WTC11 (cell line): ENCODE results near the gene EEFSEC. TPM values are rescaled to one million over a fixed set of nuclear protein-coding genes. Genes with fewer than 3 reads are reported as not detected.

ENCODE experiments used
- ATAC-seq: fragments of 200-7000 bp; cut with Tn5 transposase; 2 replicates; pipeline ENCODE4 v1.10.0; 2021; ENCODE audit warnings: mild to moderate bottlenecking, moderate library complexity
- CTCF ChIA-PET: fragments of 300-600 bp; sonication (Branson Sonifier 250); formaldehyde crosslinking; loops from one replicate; lab custom pipeline; 2021; ENCODE audit warnings: antibody characterized with exemption; lab: Charles Lee
- POLR2A ChIA-PET: fragments of 350-600 bp; sonication (Branson Sonifier 250); formaldehyde crosslinking; loops from one replicate; lab custom pipeline; 2021; ENCODE audit warnings: antibody characterized with exemption; lab: Charles Lee
- DNase-seq: peaks from one replicate; pipeline ENCODE4 v3.0.0; 2021; ENCODE audit warnings: low spot score
- H3K27ac Mint-ChIP-seq: 2 replicates; pipeline ENCODE4 v1.8.0; 2021; ENCODE audit warnings: mixed read lengths
- H3K27me3 Mint-ChIP-seq: 2 replicates; pipeline ENCODE4 v1.8.0; 2021; ENCODE audit warnings: low read depth, mild to moderate bottlenecking, moderate library complexity, mixed read lengths
- H3K36me3 Mint-ChIP-seq: 2 replicates; pipeline ENCODE4 v1.8.0; 2021; ENCODE audit warnings: mixed read lengths
- H3K4me1 Mint-ChIP-seq: 2 replicates; pipeline ENCODE4 v1.8.0; 2022; ENCODE audit warnings: mixed read lengths
- H3K4me3 Mint-ChIP-seq: 2 replicates; pipeline ENCODE4 v1.8.0; 2021; ENCODE audit warnings: mild to moderate bottlenecking, moderate library complexity, mixed read lengths
- H3K9me3 Mint-ChIP-seq: 2 replicates; pipeline ENCODE4 v1.8.0; 2021; ENCODE audit warnings: mixed read lengths
- ARID4B ChIP-seq: sonication (generic); formaldehyde crosslinking; IDR thresholded peaks from 2 replicates; pipeline ENCODE4 v1.8.0; 2023; ENCODE audit warnings: missing genetic modification reagents, mild to moderate bottlenecking, borderline replicate concordance
- ATF1 ChIP-seq: sonication (generic); formaldehyde crosslinking; IDR thresholded peaks from 2 replicates; pipeline ENCODE4 v1.8.1; 2023; ENCODE audit warnings: mild to moderate bottlenecking, moderate library complexity, missing genetic modification reagents
- CBFB ChIP-seq: sonication (generic); formaldehyde crosslinking; IDR thresholded peaks from 2 replicates; pipeline ENCODE4 v1.8.1; 2022; ENCODE audit warnings: mild to moderate bottlenecking, low read depth, missing genetic modification reagents
- CDX4 ChIP-seq: fragments of 250-450 bp; sonication (Bioruptor Pico); IDR thresholded peaks from 2 replicates; pipeline ENCODE4 v1.9.0; 2021; ENCODE audit warnings: moderate library complexity, mild to moderate bottlenecking, inconsistent platforms, borderline replicate concordance
- ESRRA ChIP-seq: sonication (generic); formaldehyde crosslinking; IDR thresholded peaks from 2 replicates; pipeline ENCODE4 v1.8.1; 2022; ENCODE audit warnings: mild to moderate bottlenecking, missing genetic modification reagents, borderline replicate concordance
- FOXK1 ChIP-seq: sonication (generic); formaldehyde crosslinking; IDR thresholded peaks from 2 replicates; pipeline ENCODE4 v1.8.0; 2022; ENCODE audit warnings: mild to moderate bottlenecking, moderate library complexity, missing genetic modification reagents
- GRHL2 ChIP-seq: fragments of 250-450 bp; sonication (Bioruptor Pico); IDR thresholded peaks from 2 replicates; pipeline ENCODE4 v1.8.0; 2022; ENCODE audit warnings: mild to moderate bottlenecking, moderate library complexity; ENCODE audit not compliant: insufficient replicate concordance, severe bottlenecking
- MXD4 ChIP-seq: fragments of 250-450 bp; sonication (Bioruptor Pico); IDR thresholded peaks from 2 replicates; pipeline ENCODE4 v1.8.0; 2021; ENCODE audit warnings: mild to moderate bottlenecking, moderate library complexity, borderline replicate concordance
- NR1H2 ChIP-seq: sonication (generic); formaldehyde crosslinking; IDR thresholded peaks from 2 replicates; pipeline ENCODE4 v1.9.0; 2021; ENCODE audit warnings: mild to moderate bottlenecking, moderate library complexity, missing genetic modification reagents
- OVOL2 ChIP-seq: fragments of 250-450 bp; sonication (Bioruptor Pico); IDR thresholded peaks from 2 replicates; pipeline ENCODE4 v1.9.0; 2021; ENCODE audit warnings: mild to moderate bottlenecking, borderline replicate concordance
- ZMAT4 ChIP-seq: fragments of 250-450 bp; sonication (Bioruptor Pico); IDR thresholded peaks from 2 replicates; pipeline ENCODE4 v1.9.0; 2021; ENCODE audit warnings: mild to moderate bottlenecking
- ZNF416 ChIP-seq: fragments of 250-450 bp; sonication (Bioruptor Pico); IDR thresholded peaks from 2 replicates; pipeline ENCODE4 v1.9.0; 2021; ENCODE audit warnings: mild to moderate bottlenecking, inconsistent platforms
- ZNF425 ChIP-seq: fragments of 250-450 bp; sonication (Bioruptor Pico); conservative IDR thresholded peaks from 2 replicates; pipeline ENCODE4 v1.9.0; 2021; ENCODE audit warnings: mild to moderate bottlenecking
- ZNF671 ChIP-seq: fragments of 250-450 bp; sonication (Bioruptor Pico); IDR thresholded peaks from 2 replicates; pipeline ENCODE4 v1.8.0; 2021; ENCODE audit warnings: mild to moderate bottlenecking
- ZSCAN18 ChIP-seq: fragments of 250-450 bp; sonication (Bioruptor Pico); IDR thresholded peaks from 2 replicates; pipeline ENCODE4 v2.1.2; 2022; ENCODE audit warnings: mild to moderate bottlenecking, moderate library complexity
- total RNA-seq: library from RNA; stranded (reverse); gene quantifications from 3 replicates; pipeline ENCODE4 v1.2.3, GENCODE V29; 2021
- TF ChIP-seq, protein P1 (sequence below): fragments of 250-450 bp; sonication (Bioruptor Pico); IDR thresholded peaks from 2 replicates; pipeline ENCODE4 v1.9.0; 2021; ENCODE audit warnings: mild to moderate bottlenecking
- TF ChIP-seq, protein P2 (sequence below): sonication (generic); formaldehyde crosslinking; IDR thresholded peaks from 2 replicates; pipeline ENCODE4 v1.8.1; 2023; ENCODE audit warnings: mild to moderate bottlenecking, missing genetic modification reagents
- TF ChIP-seq, protein P3 (sequence below): sonication (generic); formaldehyde crosslinking; IDR thresholded peaks from 2 replicates; pipeline ENCODE4 v1.8.0; 2022; ENCODE audit warnings: mild to moderate bottlenecking, missing genetic modification reagents

EEFSEC gene
- total RNA-seq, 1 experiment from 2014 or later, result 13.7 TPM

GRCh38 chr3:128362026-128362965, 209.0 kb downstream of the EEFSEC start:
- H3K4me3 Mint-ChIP-seq, result no peak overlapping the region
- CTCF ChIA-PET, result interaction anchor here (1.3 to 1.4 kb wide), 2 partner anchors 40 to 192 kb away, joined by 3 to 6 read pairs; no protein-coding TSS in a partner anchor
- no peaks in the 10 kb centered on the region for H3K27me3 Mint-ChIP-seq

More at GRCh38 chr3:128362026-128362965, 209.0 kb downstream of the EEFSEC start:
- ATAC-seq, result no peak
- TF ChIP-seq ZNF425 (CRISPR knock-in tag) (no peak), ZNF416 (CRISPR knock-in tag) (no peak), ARID4B (CRISPR knock-in tag) (no peak), ATF1 (CRISPR knock-in tag) (no peak), ZMAT4 (CRISPR knock-in tag) (no peak), ESRRA (no peak), MXD4 (CRISPR knock-in tag) (no peak), GRHL2 (CRISPR knock-in tag) (no peak), FOXK1 (CRISPR knock-in tag) (no peak), CDX4 (CRISPR knock-in tag) (no peak), NR1H2 (CRISPR knock-in tag) (no peak), ZSCAN18 (CRISPR knock-in tag) (no peak), OVOL2 (CRISPR knock-in tag) (no peak), CBFB (no peak), ZNF671 (CRISPR knock-in tag) (no peak)
- TF ChIP-seq, protein P1, sequence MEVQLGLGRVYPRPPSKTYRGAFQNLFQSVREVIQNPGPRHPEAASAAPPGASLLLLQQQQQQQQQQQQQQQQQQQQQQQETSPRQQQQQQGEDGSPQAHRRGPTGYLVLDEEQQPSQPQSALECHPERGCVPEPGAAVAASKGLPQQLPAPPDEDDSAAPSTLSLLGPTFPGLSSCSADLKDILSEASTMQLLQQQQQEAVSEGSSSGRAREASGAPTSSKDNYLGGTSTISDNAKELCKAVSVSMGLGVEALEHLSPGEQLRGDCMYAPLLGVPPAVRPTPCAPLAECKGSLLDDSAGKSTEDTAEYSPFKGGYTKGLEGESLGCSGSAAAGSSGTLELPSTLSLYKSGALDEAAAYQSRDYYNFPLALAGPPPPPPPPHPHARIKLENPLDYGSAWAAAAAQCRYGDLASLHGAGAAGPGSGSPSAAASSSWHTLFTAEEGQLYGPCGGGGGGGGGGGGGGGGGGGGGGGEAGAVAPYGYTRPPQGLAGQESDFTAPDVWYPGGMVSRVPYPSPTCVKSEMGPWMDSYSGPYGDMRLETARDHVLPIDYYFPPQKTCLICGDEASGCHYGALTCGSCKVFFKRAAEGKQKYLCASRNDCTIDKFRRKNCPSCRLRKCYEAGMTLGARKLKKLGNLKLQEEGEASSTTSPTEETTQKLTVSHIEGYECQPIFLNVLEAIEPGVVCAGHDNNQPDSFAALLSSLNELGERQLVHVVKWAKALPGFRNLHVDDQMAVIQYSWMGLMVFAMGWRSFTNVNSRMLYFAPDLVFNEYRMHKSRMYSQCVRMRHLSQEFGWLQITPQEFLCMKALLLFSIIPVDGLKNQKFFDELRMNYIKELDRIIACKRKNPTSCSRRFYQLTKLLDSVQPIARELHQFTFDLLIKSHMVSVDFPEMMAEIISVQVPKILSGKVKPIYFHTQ, result no peak
- TF ChIP-seq, protein P2, sequence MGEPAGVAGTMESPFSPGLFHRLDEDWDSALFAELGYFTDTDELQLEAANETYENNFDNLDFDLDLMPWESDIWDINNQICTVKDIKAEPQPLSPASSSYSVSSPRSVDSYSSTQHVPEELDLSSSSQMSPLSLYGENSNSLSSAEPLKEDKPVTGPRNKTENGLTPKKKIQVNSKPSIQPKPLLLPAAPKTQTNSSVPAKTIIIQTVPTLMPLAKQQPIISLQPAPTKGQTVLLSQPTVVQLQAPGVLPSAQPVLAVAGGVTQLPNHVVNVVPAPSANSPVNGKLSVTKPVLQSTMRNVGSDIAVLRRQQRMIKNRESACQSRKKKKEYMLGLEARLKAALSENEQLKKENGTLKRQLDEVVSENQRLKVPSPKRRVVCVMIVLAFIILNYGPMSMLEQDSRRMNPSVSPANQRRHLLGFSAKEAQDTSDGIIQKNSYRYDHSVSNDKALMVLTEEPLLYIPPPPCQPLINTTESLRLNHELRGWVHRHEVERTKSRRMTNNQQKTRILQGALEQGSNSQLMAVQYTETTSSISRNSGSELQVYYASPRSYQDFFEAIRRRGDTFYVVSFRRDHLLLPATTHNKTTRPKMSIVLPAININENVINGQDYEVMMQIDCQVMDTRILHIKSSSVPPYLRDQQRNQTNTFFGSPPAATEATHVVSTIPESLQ (CRISPR knock-in tag), result no peak
- TF ChIP-seq, protein P3, sequence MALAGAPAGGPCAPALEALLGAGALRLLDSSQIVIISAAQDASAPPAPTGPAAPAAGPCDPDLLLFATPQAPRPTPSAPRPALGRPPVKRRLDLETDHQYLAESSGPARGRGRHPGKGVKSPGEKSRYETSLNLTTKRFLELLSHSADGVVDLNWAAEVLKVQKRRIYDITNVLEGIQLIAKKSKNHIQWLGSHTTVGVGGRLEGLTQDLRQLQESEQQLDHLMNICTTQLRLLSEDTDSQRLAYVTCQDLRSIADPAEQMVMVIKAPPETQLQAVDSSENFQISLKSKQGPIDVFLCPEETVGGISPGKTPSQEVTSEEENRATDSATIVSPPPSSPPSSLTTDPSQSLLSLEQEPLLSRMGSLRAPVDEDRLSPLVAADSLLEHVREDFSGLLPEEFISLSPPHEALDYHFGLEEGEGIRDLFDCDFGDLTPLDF (CRISPR knock-in tag), result no peak
- TF ChIP-seq, all 79 proteins: peak for 0
- Mint-ChIP-seq H3K9me3 (no peaks in the 10 kb centered on the region), H3K27ac (no peak overlapping the region), H3K36me3 (peaks cover 4% of the 10 kb centered on the region; the same call in 1 of the 2 replicates), H3K4me1 (peaks cover 1% of the 10 kb centered on the region)
- no peak for DNase-seq
- POLR2A ChIA-PET, result interaction anchor here (0.6 kb wide), 1 partner anchor 449 kb away, joined by 9 read pairs; no protein-coding TSS in a partner anchor
